Measurements from ENCODE around the gene KIRREL1.

- TF ChIP-seq CTCF (IDR thresholded peaks at IDR 0.05; ENCODE audit: low read length): no peak
- TF ChIP-seq EZH2 (IDR thresholded peaks at IDR 0.05; ENCODE audit: borderline replicate concordance, low read length): no peak
Measured at GRCh38 chr1:158026651-158027050, 33.2 kb downstream of the KIRREL1 start.
